ENCODE measurements around the gene LRRN4CL. TPM values are rescaled to one million over a fixed set of nuclear protein-coding genes. Genes with fewer than 3 reads are reported as not detected.
"Not testable (repeated sequence)": the region's sequence is repeated elsewhere in the genome, so short reads cannot be mapped to it uniquely, and the experiment has no call there.

LRRN4CL gene
- total RNA-seq, 1 donor from 2014 or later: 0.82 TPM

- DNase-seq (ENCODE audit: low spot score in 2 of 2) (no peak), FAIRE-seq (no peak)
Measured at GRCh38 chr11:62712276-62712812, 23.0 kb upstream of the LRRN4CL start.

- DNase-seq (ENCODE audit: low spot score in 2 of 2) (no peak), FAIRE-seq (no peak)
Measured at GRCh38 chr11:62710001-62710345, 20.6 kb upstream of the LRRN4CL start.

- FAIRE-seq: no peak
- DNase-seq (ENCODE audit: low spot score in 2 of 2): peak; percentile 84 to 86
Measured at GRCh38 chr11:62709247-62710000, 20.1 kb upstream of the LRRN4CL start.

- FAIRE-seq (no peak), DNase-seq (ENCODE audit: low spot score in 2 of 2) (no peak)
Measured at GRCh38 chr11:62708793-62709192, 19.5 kb upstream of the LRRN4CL start.

GRCh38 chr11:62708392-62708791 lies 19.1 kb upstream of the LRRN4CL start:
- DNase-seq (ENCODE audit: low spot score in 2 of 2) (no peak), FAIRE-seq (no peak)

- FAIRE-seq (no peak), DNase-seq (ENCODE audit: low spot score in 2 of 2) (peak; percentile 39 to 53)
Measured at GRCh38 chr11:62707277-62707861, 18.0 kb upstream of the LRRN4CL start, which contains the start of the genes BSCL2 and GNG3. TSS of gene BSCL2 (minus strand) at chr11:62707424. CDS start at chr11:62707195, 229 bp downstream. TSS of gene GNG3 (plus strand) at chr11:62707676. CDS start at chr11:62708296, 620 bp downstream.

GRCh38 chr11:62706850-62707247 lies 17.5 kb upstream of the LRRN4CL start:
- DNase-seq (ENCODE audit: low spot score in 2 of 2) (no peak), FAIRE-seq (no peak)

GRCh38 chr11:62705880-62706849 lies 16.8 kb upstream of the LRRN4CL start:
- DNase-seq (ENCODE audit: low spot score in 2 of 2) (peak; percentile 93 to 97), FAIRE-seq (no peak)

GRCh38 chr11:62705413-62705812 lies 16.1 kb upstream of the LRRN4CL start:
- FAIRE-seq (no peak), DNase-seq (ENCODE audit: low spot score in 2 of 2) (no peak)

- FAIRE-seq; DNase-seq (ENCODE audit: low spot score in 2 of 2): not testable (repeated sequence)
Measured at GRCh38 chr11:62703921-62704320, 14.6 kb upstream of the LRRN4CL start.

GRCh38 chr11:62702246-62702645 lies 12.9 kb upstream of the LRRN4CL start:
- DNase-seq (ENCODE audit: low spot score in 2 of 2): no peak
- FAIRE-seq: no peak

GRCh38 chr11:62694455-62695167 lies 5.3 kb upstream of the LRRN4CL start:
- FAIRE-seq: no peak
- peak; percentile 59 to 75 for DNase-seq (ENCODE audit: low spot score in 2 of 2)

GRCh38 chr11:62693624-62694023 lies 4.3 kb upstream of the LRRN4CL start:
- not testable (repeated sequence) for FAIRE-seq; DNase-seq (ENCODE audit: low spot score in 2 of 2)

- no peak for DNase-seq (ENCODE audit: low spot score in 2 of 2)
- FAIRE-seq: no peak
Measured at GRCh38 chr11:62688491-62688890, 839 bp downstream of the LRRN4CL start.

- DNase-seq (ENCODE audit: low spot score in 2 of 2) (no peak), FAIRE-seq (no peak)
Measured at GRCh38 chr11:62687508-62688396, 1.6 kb downstream of the LRRN4CL start.

- FAIRE-seq (no peak), DNase-seq (ENCODE audit: low spot score in 2 of 2) (no peak)
Measured at GRCh38 chr11:62682518-62682917, 6.8 kb downstream of the LRRN4CL start.

GRCh38 chr11:62680825-62681240 lies 8.5 kb downstream of the LRRN4CL start:
- DNase-seq (ENCODE audit: low spot score in 2 of 2) (peak in 1 of 2 donors; percentile 37), FAIRE-seq (no peak)

GRCh38 chr11:62678770-62679696 lies 10.3 kb downstream of the LRRN4CL start, which contains the start of gene UBXN1:
TSS of gene UBXN1 (minus strand) at chr11:62679073. CDS start at chr11:62678923, 150 bp downstream.
- FAIRE-seq (no peak), DNase-seq (ENCODE audit: low spot score in 2 of 2) (peak; percentile 88 to 91)

Measured in frontal cortex (tissue), 4 donors.